Stomach (tissue), 19 donors: ENCODE results near the gene YARS1. TPM values are rescaled to one million over a fixed set of nuclear protein-coding genes. Genes with fewer than 3 reads are reported as not detected.
A peak's percentile ranks its signal among the peaks of the same experiment; 100 is the strongest.

Experiments
- DNase-seq, 2 donors: peaks; one replicate each; pipeline versions ENCODE4 v3.0.0 to v3.0.0-alpha.2; 2013 to 2019
- H3K27ac ChIP-seq, 5 donors: fragments of 200-600 bp in 4 of 5; sonication (generic) in 4 of 5; one replicate each; pipeline ENCODE4 v1.5.1; 2013 to 2019; ENCODE audit warnings: mild to moderate bottlenecking in 1 of 5, moderate library complexity in 1 of 5
- H3K27me3 ChIP-seq, 3 donors: fragments of 200-600 bp; sonication (generic); one replicate each; pipeline ENCODE4 v1.5.1; 2017 to 2019; ENCODE audit warnings: mixed run types in 1 of 3
- H3K36me3 ChIP-seq, 4 donors: fragments of 200-600 bp; sonication (generic); 1 replicate in 3 of 4; 2 replicates in 1 of 4; pipeline ENCODE4 v1.5.1; 2016 to 2019
- H3K4me1 ChIP-seq, 4 donors: fragments of 200-600 bp; sonication (generic); one replicate each; pipeline ENCODE4 v1.5.1; 2016 to 2019
- H3K4me3 ChIP-seq, 4 donors: fragments of 200-600 bp; sonication (generic) in 3 of 4; one replicate each; pipeline ENCODE4 v1.5.1; 2016 to 2019; ENCODE audit warnings: mild to moderate bottlenecking in 1 of 4
- H3K9me3 ChIP-seq, 4 donors: fragments of 200-600 bp; sonication (generic); one replicate each; pipeline ENCODE4 v1.5.1; 2016 to 2019
- CTCF ChIP-seq, 7 experiments: fragments of 450-650 bp in 4 of 7; fragments of 200-600 bp in 3 of 7; sonication (generic) in 3 of 7; IDR thresholded peaks; one replicate each; pipeline ENCODE4 v1.5.1; 2016 to 2019; ENCODE audit warnings: antibody characterized with exemption in 7 of 7, control low read depth in 2 of 7, mild to moderate bottlenecking in 1 of 7
- EP300 ChIP-seq: sonication (generic); formaldehyde crosslinking; IDR thresholded peaks from one replicate; pipeline ENCODE4 v1.6.1; 2017; ENCODE audit warnings: antibody characterized with exemption
- POLR2A ChIP-seq, 4 donors: fragments of 450-650 bp; IDR thresholded peaks; one replicate each; pipeline ENCODE4 v1.6.1; 2016; ENCODE audit warnings: antibody characterized with exemption in 4 of 4, control low read depth in 2 of 4, mild to moderate bottlenecking in 1 of 4, moderate library complexity in 1 of 4
- POLR2AphosphoS5 ChIP-seq, 3 donors: sonication (generic); formaldehyde crosslinking; IDR thresholded peaks; one replicate each; pipeline ENCODE4 v1.6.1; 2016; ENCODE audit warnings: antibody characterized with exemption in 3 of 3
- WGBS, 5 donors: extraction: QIAGEN DNeasy Blood & Tissue Kit in 3 of 5; methylation state at CpG; one replicate each; pipeline versions ENCODE4 v1.1.5 to v1.1.7; 2013 to 2018; 5-methylcytosine and 5-hydroxymethylcytosine counted together
- intact Hi-C: fragments of 100-400 bp; cut with DNase I; formaldehyde crosslinking; loops from one replicate; pipeline ENCODE4 v1.15.1; 2023; ENCODE audit warnings: low total_unique reads
- long read RNA-seq, 10 donors: transcript quantifications; one replicate each; lab custom pipeline, GENCODE V29; 2026
- polyA plus RNA-seq, 3 donors: library from polyadenylated mRNA; stranded (reverse); fragments of 200-250 nt; gene quantifications; one replicate each; pipeline ENCODE4 v1.2.3, GENCODE V29; 2013
- total RNA-seq, 5 donors: library from RNA; depleted of rRNA; stranded (reverse); fragments of >200 nt; gene quantifications; one replicate each; pipeline versions ENCODE4 v1.1.0 to v1.2.3, GENCODE V29; 2014 to 2016
- donor health status: healthy with polysubstance abuse.
- donor health status: Bipolar disorder and iron deficiency.
- donor health status: healthy.

Gene YARS1
- total RNA-seq (10 to 100 TPM; 26.9 to 99.1 (median 64.4) TPM), polyA plus RNA-seq (10 to 100 TPM; 44.5 to 53.0 (median 47.8) TPM)
- long read RNA-seq, donor 1, partial matches to known transcripts, result 0 of 5 reads
- long read RNA-seq, donor 1, other reads (novel, unspliced or antisense), result 0 of 5 reads
- long read RNA-seq, donor 2, transcript YARS-201 (13 exons, 3,238 nt), result major isoform, 5 of 6 reads
- long read RNA-seq, donor 2, partial matches to known transcripts, result 0 of 6 reads
- long read RNA-seq, donor 2, other reads (novel, unspliced or antisense), result 0 of 6 reads
- long read RNA-seq, donor 3, partial matches to known transcripts, result 0 of 6 reads
- long read RNA-seq, donor 3, other reads (novel, unspliced or antisense), result 0 of 6 reads
- long read RNA-seq, donor 4, partial matches to known transcripts, result 0 of 2 reads
- long read RNA-seq, donor 4, other reads (novel, unspliced or antisense), result 0 of 2 reads
- long read RNA-seq, donor 5, transcript YARS-201 (13 exons, 3,238 nt), result major isoform, 5 of 9 reads
- long read RNA-seq, donor 5, partial matches to known transcripts, result 0 of 9 reads
- long read RNA-seq, donor 5, other reads (novel, unspliced or antisense), result 0 of 9 reads
- long read RNA-seq, donor 6, result 0 reads
- long read RNA-seq, donor 7, transcript YARS-201 (13 exons, 3,238 nt), result major isoform, 5 of 12 reads
- long read RNA-seq, donor 7, partial matches to known transcripts, result 0 of 12 reads
- long read RNA-seq, donor 7, other reads (novel, unspliced or antisense), result 0 of 12 reads
- long read RNA-seq, donor 8, partial matches to known transcripts, result 0 of 7 reads
- long read RNA-seq, donor 8, other reads (novel, unspliced or antisense), result 0 of 7 reads
- long read RNA-seq, donor 9, partial matches to known transcripts, result 0 of 1 reads
- long read RNA-seq, donor 9, other reads (novel, unspliced or antisense), result 0 of 1 reads
- long read RNA-seq, donor 10, partial matches to known transcripts, result 0 of 1 reads
- long read RNA-seq, donor 10, other reads (novel, unspliced or antisense), result 0 of 1 reads

GRCh38 chr1:32817159-32817814 lies at the start of gene YARS1, which contains the start of gene S100PBP:
Gene YARS1 (minus strand): TSS chr1:32817358. CDS start chr1:32817244, 114 bp downstream.
Gene S100PBP (plus strand): TSS chr1:32817653. CDS start chr1:32826100, 8,447 bp downstream.
- peak; percentile 100 for DNase-seq
- Histone ChIP-seq H3K36me3 (no peaks in the 10 kb centered on the region), H3K4me1 (peaks cover 32 to 72% (median 57%) of the 10 kb centered on the region in 4 donors), H3K27me3 (no peaks in the 10 kb centered on the region), H3K9me3 (no peaks in the 10 kb centered on the region), H3K4me3 (peak within 1 kb of the TSS; percentile 65 to 90 (median 82)), H3K27ac (peak within 1 kb of the TSS; percentile 91 to 98 (median 97))
- intact Hi-C loops, result no loop called here
- WGBS, 5 donors, result 0 to 1% (median 0%) methylated on average over 29 to 55 of the region's 55 CpGs
- TF ChIP-seq POLR2AphosphoS5 (IDR thresholded peaks at IDR 0.05), result peak; percentile 90 to 98 (median 96)
- peak in 1 of 7 experiments; percentile 35 for TF ChIP-seq CTCF (IDR thresholded peaks at IDR 0.05)
- TF ChIP-seq POLR2A (IDR thresholded peaks at IDR 0.05), result peak in 1 of 4 donors; percentile 30
- peak; percentile 62 for TF ChIP-seq EP300

GRCh38 chr1:32865639-32866405 lies 48.7 kb upstream of the YARS1 start:
- peaks cover 7 to 34% (median 20%) of the 10 kb centered on the region in 4 donors for H3K4me1 ChIP-seq
- intact Hi-C loops, result no loop called here
- WGBS, 5 donors, result 28 to 44% (median 35%) methylated on average over 3 of the region's 3 CpGs
- peaks cover 0 to 48% (median 37%) of the 10 kb centered on the region in 4 donors for H3K36me3 ChIP-seq
- H3K27me3 ChIP-seq, result peaks cover 0 to 13% (median 6%) of the 10 kb centered on the region in 3 donors
- H3K9me3 ChIP-seq, result no peaks in the 10 kb centered on the region
- DNase-seq, result no peak
- no peak for TF ChIP-seq POLR2A (IDR thresholded peaks at IDR 0.05)
- TF ChIP-seq POLR2AphosphoS5 (IDR thresholded peaks at IDR 0.05), result no peak
- TF ChIP-seq EP300, result no peak
- H3K4me3 ChIP-seq, result no peak overlapping the region
- H3K27ac ChIP-seq, result peak overlapping the region in 1 of 5 donors; percentile 42

- 95 to 98% (median 96%) methylated on average over 8 of the region's 8 CpGs for WGBS, 5 donors
- Histone ChIP-seq H3K27me3 (peaks cover 0 to 1% (median 0%) of the 10 kb centered on the region in 3 donors), H3K4me1 (peaks cover 0 to 23% (median 12%) of the 10 kb centered on the region in 4 donors), H3K36me3 (peaks cover 0 to 58% (median 46%) of the 10 kb centered on the region in 4 donors), H3K9me3 (no peaks in the 10 kb centered on the region), H3K4me3 (no peak overlapping the region), H3K27ac (no peak overlapping the region)
- TF ChIP-seq POLR2AphosphoS5 (IDR thresholded peaks at IDR 0.05) (no peak), CTCF (IDR thresholded peaks at IDR 0.05) (no peak), POLR2A (IDR thresholded peaks at IDR 0.05) (no peak), EP300 (no peak)
- intact Hi-C loops, result no loop called here
- no peak for DNase-seq
These were observed 47.3 kb upstream of the YARS1 start for GRCh38 chr1:32864375-32865019.

GRCh38 chr1:32863881-32864245 lies 46.7 kb upstream of the YARS1 start:
- Histone ChIP-seq H3K27me3 (no peaks in the 10 kb centered on the region), H3K9me3 (no peaks in the 10 kb centered on the region), H3K36me3 (peaks cover 0 to 61% (median 47%) of the 10 kb centered on the region in 4 donors), H3K27ac (no peak overlapping the region), H3K4me1 (peaks cover 0 to 20% (median 12%) of the 10 kb centered on the region in 4 donors), H3K4me3 (no peak overlapping the region)
- intact Hi-C loops, result no loop called here
- WGBS, 5 donors, result 84 to 100% (median 92%) methylated on average over 1 of the region's 1 CpG
- DNase-seq, result no peak
- TF ChIP-seq EP300 (no peak), POLR2A (IDR thresholded peaks at IDR 0.05) (no peak), CTCF (IDR thresholded peaks at IDR 0.05) (no peak), POLR2AphosphoS5 (IDR thresholded peaks at IDR 0.05) (no peak)
